ENCODE measurements around the gene KLC1.

Gene KLC1

DNA sequence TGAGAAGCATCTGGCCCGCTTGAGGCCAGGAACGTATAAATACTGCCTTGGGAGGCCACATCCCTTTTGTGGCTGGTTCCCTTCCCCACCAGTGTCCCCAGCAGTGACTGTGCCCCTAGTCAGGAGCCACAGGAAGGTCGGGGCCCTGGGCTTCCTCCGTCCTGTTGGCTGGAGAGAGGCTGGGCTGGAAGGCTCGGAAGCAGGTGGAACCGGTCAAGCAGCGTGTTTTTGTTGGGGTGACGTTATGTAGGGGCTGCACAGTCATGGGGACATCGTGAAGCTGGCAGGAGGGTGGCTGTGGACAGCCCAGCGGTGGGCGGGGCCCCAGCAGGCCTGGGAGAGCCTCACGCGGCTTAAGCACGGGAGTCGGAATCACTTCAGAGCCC, 76.1 kb downstream of the KLC1 start:
- no peak for DNase-seq (ENCODE audit: low read depth)

DNA sequence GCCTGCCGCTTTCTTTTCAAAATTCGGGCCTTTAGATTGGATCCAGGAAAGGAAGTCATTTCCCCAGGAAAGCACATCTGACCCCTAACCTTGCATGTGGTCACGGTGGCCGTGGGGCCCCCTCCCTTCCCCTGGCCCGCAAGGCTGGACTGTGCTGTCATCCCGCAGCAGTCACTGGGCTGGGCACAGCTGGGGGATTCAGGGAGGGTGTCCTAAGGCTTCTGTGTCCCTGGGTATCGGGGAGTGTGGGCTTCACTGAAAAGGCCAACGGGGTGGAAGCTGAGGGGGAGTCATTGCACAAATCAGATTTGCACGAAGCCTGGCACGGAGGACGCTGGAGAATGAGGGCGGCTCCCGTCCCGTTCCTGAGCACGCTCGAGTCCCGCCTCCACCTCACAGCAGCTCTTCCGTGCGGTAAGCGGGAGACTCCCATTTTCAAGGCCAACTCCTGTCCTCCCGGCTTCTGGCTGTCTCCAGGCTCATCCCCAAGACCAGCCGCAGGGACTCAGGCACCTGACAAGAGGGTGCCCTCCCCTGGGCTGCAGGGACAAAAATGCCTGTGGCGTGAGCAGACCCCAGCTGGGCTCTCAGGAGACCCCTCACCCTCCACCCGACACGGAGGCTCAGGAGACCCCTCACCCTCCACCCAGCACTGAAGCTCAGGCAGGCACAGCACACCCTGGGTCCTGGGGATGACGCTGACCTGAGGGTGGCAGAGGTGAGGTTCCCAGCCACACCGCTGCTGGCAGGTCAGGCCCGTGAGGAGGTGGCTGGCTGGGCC, 76.7 kb downstream of the KLC1 start:
- DNase-seq (ENCODE audit: low read depth): no peak

- no peak for DNase-seq (ENCODE audit: low read depth)
Observed at GRCh38 chr14:103706551-103707328, 77.7 kb downstream of the KLC1 start.

DNA sequence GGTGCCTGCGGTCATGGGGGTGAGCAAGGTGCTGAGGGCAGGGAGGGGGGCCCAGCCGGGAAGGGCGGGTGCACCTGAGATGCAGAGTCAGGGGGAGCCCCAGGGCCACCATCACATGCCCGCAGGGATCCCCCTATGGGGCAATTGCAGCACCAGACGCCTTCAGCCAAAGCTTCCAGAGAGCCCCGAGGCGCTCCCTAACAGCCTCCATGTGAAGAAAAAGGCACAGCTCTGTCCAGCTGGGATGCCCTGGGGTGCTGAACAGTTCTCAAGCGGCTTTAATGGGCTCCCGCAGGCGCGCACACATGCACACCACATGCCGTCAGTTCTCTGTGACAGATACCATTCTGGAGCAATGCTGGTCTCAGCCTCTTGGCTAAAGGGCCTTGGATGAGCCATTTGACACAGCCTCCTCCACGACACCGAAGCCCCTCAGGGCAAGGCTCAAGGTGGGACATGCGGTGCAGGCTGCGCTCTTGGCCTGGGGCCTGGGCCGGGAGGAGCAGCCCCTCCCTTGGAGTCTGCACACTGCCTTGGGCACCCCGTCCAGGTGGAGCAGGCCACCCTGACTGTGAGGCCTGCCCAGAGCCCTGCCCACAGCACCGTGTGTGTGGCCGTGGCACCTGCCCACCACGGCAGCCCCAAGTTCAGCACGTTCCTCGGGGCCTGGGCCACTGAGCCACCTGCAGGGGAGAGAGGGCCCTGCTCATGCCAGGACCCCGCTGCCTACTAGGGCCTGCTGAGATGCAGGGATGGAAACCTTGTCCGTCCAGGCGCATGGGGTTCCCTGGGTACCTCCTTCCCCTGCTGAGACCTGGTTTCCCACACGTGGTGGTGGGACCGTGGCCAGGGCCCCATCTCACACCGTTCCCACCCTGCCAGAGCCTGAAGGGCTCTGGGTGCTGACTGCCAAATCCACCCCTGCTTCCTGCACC, 78.6 kb downstream of the KLC1 start:
- no peak for DNase-seq (ENCODE audit: low read depth)

- DNase-seq (ENCODE audit: low read depth): no peak
Observed at GRCh38 chr14:103708750-103709187, 79.8 kb downstream of the KLC1 start.

GRCh38 chr14:103709814-103710213, 80.8 kb downstream of the KLC1 start:
- no peak for DNase-seq (ENCODE audit: low read depth)

DNA sequence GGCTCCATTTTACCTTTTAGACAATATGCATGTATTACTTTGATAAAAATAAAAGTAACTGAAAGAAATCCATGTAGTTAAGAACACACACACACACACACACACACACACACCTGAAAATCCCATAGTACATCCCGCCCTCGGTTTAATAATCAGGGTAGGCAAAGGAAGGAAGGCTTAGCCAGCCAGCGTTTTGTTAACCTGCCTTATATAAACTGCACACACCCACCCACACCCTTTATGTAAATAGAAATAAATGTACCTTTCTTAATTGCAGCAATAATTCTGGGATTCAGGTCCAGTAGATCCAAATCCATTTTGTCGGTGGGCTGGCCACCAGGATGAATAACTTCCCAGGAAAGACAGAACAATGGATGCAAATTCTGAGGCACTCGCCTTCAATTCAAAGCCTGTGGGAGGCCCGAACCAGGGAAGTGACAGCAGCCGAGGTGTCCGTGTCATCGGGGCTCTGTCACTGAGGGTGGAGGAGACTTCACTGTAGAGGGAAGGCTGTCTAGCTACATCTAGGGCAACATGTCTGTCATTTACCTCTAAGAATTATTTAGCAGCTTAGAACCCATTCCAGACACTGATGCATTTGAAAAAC, 81.9 kb downstream of the KLC1 start:
- no peak for DNase-seq (ENCODE audit: low read depth)

- no peak for DNase-seq (ENCODE audit: low read depth)
Observed at GRCh38 chr14:103711516-103712431, 82.8 kb downstream of the KLC1 start.

- DNase-seq (ENCODE audit: low read depth): no peak
Observed at GRCh38 chr14:103712633-103713247, 83.7 kb downstream of the KLC1 start.

DNA sequence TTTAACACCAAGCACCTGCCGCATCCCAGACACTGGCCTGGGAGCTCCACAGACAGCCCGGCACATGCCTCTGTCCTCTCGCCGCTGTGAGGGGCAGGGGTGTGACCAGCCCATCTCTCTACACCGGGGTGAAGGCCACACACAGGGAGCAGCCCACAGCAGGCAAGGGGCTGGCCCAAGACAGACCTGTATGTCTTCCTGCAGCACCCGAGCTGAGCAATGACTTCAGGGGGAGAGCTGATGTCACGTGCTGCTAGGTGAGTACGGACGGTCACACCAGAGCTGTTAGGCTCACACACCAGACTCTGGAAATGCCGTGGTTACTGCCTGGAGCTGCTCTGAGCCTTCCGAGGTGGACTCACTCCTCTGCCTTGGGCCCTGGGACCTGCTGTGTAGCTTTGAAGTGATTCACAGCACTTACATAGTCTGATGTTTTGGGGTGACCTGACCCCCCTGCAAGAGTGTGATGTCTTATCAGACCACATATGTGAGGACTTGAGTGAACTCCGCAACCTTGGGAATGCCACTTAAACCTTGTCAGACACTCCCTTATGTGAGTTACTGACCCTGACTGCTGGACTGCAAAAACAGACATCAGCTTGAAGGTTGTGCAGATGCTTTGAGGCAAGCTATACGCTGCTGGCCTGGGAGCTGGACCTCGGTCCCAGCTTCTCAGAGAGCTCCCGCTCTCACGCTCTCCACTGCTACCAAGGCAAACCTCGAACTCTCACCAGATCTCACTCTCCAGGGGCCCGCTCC, 84.5 kb downstream of the KLC1 start:
- DNase-seq (ENCODE audit: low read depth): no peak

DNA sequence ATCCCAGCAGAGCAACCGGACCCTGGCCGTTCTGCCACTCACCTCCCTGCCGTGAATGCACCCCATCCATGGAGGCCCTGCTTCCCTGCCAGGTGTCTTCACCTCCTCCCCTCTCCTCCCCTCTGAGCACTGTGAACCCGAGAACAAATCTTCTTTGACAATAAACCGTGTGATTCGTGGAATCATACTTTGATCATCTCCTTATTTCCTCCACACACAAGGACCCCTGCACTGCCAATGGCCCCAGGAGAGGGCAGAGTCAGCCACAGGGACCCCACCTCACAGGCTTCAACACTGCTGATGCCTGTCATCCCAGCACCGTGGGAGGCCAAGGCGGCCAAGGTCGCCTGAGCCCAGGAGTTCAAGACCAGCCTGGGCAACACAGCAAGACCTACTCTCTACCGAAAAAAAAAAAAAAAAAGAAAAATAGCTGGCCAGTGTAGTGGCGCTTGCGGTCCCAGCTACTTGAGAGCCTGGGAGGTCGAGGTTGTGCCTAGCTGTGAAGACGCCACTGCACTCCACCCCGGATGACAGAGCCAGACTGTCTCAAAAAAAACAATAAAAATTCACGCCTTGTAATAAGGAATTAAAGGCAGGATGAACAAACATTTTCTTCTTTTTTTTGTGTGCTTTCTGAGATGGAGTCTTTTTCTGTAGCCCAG, 85.2 kb downstream of the KLC1 start:
- no peak for DNase-seq (ENCODE audit: low read depth)

DNA sequence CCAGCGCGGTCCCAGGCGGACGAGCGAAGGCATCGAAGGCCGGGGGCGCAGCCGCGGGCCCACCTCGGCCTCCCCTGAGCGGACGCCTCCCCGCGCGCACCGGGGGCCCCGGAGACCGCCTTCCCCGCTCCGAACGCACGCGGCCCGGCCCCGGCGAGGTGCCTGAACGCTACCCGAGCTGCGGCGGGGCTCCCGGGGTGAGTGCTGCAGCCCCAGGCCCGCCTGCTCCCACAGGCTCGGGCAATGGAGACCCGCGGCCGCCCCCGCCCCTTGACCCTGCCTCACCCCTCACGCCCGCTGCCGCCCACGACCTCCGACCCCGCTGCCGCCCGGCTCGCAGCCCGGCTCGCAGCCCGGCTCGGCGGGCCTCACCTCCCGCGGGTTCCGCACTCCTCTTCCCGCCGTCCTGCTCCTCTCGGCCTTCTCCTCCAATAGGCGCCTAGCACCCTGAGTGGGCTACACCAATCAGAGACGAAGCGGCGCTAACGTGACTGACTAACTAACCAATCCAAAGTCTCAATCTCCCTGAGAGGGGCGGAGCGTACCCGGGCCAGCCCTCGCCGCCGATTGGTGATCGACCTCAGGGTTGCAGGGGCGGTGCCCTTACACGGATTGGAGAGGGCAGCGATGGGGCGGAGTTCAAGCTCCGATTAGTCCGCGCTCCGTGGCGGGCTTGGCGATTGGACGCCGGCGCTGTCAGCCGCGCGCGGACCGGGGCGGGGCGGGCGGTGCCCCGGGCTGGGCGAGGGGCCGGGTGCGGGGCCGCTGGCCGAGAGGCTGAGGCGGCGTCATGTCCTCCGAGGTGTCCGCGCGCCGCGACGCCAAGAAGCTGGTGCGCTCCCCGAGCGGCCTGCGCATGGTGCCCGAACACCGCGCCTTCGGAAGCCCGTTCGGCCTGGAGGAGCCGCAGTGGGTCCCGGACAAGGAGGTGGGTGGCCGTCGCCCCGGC, 86.3 kb downstream of the KLC1 start, which contains the start of the genes XRCC3 and ZFYVE21:
Gene XRCC3 (minus strand): TSS at position 400 of the 949 bp plus-strand sequence. CDS start 4,364 bp downstream, outside the sequence.
Gene ZFYVE21 (plus strand): TSS at position 759 of the 949 bp plus-strand sequence. CDS start 32 bp downstream, at position 791.
- peak; percentile 99 for DNase-seq (ENCODE audit: low read depth)

DNA sequence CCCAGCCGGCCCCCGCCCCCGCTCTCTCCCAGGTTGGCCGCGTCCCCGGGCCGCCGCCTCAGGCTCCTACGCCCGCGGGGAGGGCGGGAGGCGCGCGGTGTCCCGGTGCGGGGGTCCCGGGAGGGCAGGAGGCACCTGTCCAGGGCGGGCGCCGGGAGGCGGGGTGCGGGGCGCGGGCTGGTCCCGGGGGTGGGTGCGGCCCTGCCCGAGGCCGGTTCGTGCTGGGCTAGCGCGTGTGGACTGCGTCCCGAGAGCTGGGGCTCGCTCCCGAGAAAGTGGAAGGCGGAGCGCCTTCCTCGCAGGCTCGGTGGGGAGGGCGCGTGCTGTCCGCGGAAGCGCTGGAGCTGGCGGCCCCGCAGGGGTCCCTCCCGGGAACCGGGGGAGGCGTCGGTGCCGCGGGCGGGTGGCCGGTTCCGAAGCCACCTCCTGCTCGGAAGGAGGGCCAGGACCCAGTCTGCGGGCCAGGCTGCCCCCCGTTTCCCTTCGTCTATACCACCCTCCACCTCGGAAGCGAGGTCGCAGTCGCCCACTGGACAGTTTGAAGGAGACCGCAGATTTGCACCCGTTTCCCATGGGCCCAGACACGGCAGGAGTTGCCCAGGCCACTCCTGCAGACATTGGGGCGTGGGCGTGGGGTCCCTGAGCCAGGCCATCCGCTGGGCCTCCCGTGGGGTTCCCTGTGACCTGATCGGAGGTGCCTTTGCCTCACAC, 87.2 kb downstream of the KLC1 start:
- DNase-seq (ENCODE audit: low read depth): no peak

DNA sequence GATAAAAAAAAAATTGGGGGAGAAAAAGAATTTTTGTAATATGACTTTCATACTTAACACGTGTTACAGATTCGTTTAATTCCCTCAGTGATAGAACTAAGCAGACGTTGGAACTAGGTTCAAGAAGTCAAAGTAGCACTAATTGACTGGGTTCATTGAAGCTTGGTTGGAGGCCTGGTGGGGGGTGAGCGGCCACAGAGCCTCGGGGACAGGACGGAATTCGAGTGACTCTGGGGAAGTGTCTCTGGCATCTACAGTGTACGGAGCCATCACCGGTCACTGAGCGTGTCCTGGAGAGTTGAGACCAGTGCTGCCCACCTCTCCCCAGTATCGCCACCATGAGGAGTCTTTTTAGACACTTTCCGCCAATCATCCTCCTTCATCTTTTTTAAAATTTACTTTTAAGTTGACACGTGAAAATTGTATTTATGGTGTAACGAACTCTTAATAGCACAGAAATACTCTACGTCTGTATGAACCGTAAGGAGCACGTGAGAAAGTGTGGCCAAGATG, 87.9 kb downstream of the KLC1 start:
- DNase-seq (ENCODE audit: low read depth): no peak

DNA sequence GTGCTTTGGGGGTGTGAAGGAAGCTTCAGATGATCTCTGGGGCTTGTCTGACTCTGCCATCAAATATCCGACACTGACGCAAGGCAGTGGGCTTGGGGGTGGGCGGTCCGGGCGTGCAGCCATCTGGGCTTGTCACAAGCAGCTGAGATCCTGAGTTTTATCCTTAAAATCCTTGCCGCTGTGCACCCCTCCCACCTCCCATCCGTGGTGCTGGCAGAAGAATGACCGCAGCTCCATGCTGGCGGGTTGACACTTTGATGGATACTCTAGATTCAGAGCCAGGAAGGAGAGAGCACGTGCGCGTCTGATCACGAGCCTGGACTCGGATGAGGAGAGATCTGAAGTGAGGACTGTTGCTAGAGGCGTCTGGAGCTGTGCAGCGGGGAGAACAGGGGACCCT, 89.6 kb downstream of the KLC1 start:
- DNase-seq (ENCODE audit: low read depth): no peak

GRCh38 chr14:103719751-103720150, 90.7 kb downstream of the KLC1 start:
- DNase-seq (ENCODE audit: low read depth): no peak
